Measurements from ENCODE around the gene TPX2.
A peak's percentile ranks its signal among the peaks of the same experiment; 100 is the strongest.
"Not testable (repeated sequence)": the region's sequence is repeated elsewhere in the genome, so short reads cannot be mapped to it uniquely, and the experiment has no call there.

TPX2 gene

DNA sequence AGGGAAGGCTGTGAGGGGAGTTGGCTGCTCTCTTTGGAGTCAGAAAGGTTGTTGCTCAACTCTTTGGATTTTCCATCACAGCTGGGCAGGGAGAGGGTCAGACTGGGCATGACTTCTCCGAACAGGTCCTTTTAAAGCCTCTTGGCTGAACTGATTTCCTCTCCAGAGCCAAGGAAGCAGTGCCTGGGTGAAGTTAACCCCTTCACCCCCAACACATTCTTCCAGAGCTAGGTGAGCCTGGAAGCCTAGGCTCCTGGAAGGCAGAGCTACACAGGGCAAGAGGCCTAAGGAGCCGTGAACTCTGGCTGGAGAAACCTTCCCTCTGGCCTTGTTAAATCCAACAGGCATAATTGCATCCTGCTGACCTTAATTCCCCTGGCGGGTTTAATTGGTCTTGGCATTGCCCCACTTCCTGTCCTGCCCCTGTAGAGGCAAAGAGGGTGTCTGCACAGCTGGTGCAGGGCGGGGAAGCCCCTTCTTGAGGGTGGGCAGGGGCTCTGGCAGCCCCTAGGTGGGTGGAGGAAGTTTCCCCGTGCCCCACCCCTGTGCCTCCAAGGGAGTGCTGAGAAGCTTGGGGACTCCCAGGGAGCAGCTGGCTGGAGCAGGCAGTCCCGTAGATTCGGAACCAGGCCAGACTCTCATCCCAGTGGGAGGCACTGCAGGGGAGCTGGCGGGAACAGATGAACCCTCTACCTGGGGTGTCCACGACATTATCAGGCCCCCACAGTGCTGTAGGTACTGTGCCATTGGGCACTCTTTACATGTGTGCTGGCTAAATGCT lies 76.5 kb downstream of the TPX2 start:
- DNase-seq (ENCODE audit: low read depth): no peak

GRCh38 chr20:31816221-31816620 lies 77.1 kb downstream of the TPX2 start:
- DNase-seq (ENCODE audit: low read depth): no peak

DNA sequence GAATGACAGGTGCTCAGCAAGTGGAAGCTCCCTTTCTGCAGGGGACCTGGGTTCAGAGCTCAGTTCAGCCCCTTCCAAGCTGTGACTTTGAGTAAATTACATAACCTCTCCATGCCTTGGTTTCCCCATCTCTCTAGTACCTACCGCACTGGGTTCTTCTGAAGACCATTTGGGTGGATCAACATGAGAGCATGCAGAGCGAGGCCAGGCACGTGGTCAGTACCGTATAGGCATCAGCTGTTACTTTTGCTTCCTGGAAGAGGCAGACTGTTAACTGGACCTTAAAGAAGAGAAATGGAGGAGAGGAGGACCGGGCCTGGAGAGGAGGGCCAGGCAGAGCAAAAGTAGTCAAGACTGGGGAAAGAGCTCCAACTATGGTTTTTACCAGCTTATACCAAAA lies 78.4 kb downstream of the TPX2 start:
- DNase-seq (ENCODE audit: low read depth): no peak

- DNase-seq (ENCODE audit: low read depth): no peak
These were observed 79.4 kb downstream of the TPX2 start for GRCh38 chr20:31818376-31818908.

DNA sequence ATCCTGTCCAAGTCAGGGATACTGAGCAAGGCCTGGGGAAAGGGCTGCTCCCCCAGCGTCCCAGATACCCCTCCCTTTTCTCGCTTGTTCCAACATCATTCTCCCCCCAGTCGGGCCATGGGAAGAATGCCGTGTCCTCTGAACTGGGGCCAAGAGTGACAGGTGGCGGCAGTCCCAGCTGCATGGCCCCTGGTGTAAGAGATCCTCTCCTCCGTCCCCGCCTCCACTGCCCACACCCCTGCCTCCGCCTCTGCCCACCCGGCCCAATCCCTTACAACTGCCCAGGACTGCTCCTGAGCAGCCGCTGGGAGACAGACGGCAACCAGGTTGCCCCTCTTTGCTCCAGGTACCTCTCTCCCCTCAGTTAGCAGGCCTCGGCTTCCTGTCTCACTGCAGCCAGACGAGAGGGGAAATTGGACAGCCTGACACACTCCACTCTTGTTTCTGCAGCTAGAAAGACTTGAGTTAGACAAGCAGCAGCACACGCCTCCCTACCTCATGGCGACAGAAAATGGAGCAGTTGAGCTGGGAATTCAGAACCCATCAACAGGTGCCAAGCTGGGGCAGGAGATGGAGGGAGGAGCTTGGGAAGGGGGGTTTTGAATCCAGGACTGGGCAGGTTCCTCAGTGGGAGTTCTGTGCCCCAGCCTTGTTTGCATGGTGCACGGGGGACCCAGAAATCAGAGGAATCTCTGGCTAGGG lies 80.1 kb downstream of the TPX2 start, which contains the start of gene MYLK2:
TSS of gene MYLK2 (plus strand) at position 274 of the 702 bp plus-strand sequence. CDS start at position 499, 225 bp downstream.
- DNase-seq (ENCODE audit: low read depth): no peak

- DNase-seq (ENCODE audit: low read depth): no peak
These were observed 81.1 kb downstream of the TPX2 start for GRCh38 chr20:31820228-31820627.

DNA sequence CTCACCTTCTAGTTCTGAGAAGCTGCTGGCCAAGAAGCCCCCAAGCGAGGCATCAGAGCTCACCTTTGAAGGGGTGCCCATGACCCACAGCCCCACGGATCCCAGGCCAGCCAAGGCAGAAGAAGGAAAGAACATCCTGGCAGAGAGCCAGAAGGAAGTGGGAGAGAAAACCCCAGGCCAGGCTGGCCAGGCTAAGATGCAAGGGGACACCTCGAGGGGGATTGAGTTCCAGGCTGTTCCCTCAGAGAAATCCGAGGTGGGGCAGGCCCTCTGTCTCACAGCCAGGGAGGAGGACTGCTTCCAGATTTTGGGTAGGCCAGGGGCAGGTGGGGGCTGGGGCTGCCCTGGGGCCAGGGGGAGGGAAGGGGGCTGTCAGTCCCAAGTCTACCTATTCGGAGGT lies 82.3 kb downstream of the TPX2 start:
- DNase-seq (ENCODE audit: low read depth): no peak

DNA sequence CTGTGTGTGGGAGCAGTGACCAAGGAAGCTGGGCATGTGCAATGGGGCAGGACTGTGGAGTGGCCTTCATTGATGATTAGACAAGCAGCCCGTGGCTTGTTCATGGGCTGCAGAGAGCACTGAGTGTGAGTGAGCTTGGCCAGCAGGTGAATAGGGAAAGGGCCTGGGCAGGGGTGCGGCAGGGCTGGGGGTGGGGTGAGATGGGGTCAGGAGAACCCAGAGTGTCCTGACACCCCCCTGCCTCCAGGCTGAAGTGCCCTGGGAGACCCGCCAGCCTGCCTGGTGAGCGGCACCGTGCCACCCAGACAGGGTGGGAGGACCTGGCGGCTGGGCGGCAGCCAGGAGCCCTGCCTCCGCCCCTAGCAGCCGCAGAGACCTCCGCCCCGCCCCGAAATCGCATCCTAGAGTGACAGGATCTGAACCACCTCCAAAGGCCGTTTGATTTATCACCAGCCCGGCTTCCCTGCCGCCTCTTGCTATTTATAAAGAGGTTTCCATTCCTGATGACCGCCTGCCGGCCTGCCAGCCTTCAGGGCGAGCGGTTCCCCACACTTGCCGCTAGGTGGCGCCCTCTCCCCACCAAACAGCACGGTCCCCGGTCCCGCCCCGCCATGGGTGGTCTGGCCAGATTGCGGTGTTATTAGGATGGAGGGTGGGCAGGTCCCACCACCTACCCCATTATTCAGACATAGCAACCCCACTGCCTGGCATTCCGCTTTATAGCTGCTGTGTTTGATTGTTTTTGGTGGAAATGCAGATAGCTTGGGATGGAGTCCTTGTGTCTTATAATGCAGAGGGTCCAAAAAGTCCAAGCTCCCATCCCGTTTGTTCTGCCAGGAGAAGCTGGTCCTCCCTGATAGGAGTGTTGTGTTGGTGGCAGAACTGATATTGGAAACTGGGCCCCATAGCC lies 83.6 kb downstream of the TPX2 start:
- peak; percentile 70 for DNase-seq (ENCODE audit: low read depth)

DNA sequence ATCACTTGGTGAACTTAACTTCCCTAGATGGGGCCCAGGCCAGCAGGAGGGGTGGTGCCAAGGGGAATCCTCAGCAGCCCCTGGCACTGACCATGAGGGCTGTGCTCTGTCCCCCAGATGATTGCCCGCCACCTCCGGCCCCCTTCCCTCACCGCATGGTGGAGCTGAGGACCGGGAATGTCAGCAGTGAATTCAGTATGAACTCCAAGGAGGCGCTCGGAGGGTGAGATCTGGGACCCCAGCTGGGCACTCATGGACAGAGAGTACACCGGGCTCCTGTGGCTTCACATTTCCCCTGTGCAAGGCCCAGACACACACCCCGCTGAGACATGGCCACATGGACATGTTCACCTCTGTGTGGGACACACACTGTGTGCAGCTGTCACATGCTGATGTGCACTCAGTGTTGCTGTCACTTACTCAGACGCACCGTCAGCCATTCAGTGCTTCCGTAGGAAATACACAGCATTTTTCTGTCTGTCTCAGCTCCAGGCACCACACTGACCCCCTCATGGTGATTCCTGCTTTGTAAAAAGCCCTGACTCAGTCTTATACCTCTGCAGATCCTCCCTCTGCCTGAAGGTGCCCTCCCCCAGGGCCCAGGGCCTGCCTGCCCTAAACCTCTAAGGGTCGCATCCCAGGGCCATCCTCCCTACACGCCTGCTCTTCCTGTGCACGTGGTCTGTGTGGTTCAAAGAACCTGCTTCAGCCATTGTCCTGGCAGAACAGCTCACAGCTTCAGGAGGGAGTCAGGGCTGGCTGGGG lies 84.5 kb downstream of the TPX2 start:
- no peak for DNase-seq (ENCODE audit: low read depth)

DNA sequence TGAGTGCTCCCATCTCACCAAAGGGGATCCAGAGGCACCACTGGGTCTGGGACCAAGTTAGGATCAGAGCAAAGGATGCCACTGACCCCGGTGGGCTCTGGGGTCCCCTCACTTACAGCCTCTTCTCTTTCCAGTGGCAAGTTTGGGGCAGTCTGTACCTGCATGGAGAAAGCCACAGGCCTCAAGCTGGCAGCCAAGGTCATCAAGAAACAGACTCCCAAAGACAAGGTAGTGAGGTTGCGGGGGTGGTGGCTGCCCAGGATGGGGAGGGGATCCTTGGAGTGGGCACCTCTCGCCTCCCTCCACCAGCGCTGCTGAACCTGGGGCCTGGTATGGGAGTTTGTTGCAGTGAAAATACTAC lies 85.0 kb downstream of the TPX2 start:
- no peak for DNase-seq (ENCODE audit: low read depth)

DNA sequence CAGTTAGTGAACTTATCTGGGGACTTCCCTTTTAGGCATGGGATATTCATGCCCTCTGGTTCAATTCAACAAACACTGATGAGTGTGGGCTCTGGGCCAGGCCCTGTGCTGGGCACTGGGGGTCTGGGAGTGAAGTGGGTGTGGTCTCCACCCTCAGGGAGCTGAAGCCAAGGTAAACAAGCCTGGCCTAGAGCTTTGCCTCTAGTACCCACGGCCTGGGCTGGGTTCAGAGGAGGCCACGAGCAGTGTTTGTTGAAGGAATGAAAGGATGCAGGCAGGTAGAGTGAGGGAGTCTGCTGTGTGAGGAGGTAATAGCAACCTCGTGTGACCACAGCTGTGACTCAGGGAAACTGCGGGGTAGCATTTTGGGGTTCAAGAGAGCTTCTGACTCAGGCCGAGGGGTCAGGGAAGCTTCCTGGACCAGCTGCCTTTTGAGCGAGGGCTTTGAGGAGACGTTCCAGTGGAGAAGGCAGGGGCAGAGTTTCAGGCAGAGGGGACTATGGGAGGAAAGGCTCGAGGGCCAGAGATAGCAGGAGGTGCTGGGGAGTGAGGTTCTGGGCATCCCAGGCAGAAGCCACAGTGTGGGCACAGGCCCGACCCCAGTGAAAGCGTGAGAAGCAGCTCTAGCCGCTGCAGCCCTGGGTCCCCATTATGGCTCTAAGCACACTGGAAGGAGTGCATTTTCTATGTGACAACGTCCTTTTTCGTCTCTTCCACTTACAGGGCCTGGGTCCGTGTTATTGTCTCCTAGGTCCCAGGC lies 85.6 kb downstream of the TPX2 start:
- DNase-seq (ENCODE audit: low read depth): no peak

DNA sequence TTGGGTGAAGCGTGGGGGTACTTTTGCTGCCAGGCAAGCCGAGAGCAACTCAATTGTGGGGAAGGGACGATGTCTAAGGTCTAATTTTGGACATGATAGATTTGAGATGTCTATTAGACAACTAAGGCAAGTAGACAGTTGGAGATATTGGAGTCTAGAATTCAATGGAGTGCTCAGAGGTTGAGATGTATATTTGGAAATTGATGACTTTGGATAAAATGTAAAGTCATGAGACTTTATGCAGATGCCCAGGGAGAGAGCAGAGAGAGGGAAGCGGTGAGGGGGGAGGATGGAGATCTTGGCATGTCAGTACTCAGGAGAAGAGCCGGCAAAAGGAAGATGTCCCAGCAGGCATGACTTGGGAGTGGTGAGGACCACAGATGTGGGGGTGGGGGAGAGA lies 87.0 kb downstream of the TPX2 start:
- no peak for DNase-seq (ENCODE audit: low read depth)

GRCh38 chr20:31827059-31827458 lies 88.0 kb downstream of the TPX2 start:
- DNase-seq (ENCODE audit: low read depth): no peak

DNA sequence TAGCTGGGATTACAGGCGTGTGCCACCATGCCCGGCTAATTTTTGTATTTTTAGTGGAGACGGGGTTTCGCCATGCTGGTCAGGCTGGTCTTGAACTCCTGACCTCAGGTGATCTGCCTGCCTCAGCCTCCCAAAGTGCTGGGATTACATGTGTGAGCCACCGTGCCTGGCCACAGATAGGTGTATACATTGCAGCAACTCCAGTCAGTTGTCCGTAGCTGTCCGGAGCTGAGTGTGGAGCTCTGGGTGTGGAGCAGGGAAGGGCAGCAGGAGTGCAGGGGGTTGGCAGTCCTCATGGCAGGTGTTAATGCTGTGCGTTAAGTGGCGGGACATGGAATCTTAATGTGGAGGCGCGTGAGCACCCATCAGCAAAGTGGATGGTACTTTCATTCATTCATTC lies 88.9 kb downstream of the TPX2 start:
- not testable (repeated sequence) for DNase-seq (ENCODE audit: low read depth)

- DNase-seq (ENCODE audit: low read depth): no peak
These were observed 90.6 kb downstream of the TPX2 start for GRCh38 chr20:31829731-31830130.

DNA sequence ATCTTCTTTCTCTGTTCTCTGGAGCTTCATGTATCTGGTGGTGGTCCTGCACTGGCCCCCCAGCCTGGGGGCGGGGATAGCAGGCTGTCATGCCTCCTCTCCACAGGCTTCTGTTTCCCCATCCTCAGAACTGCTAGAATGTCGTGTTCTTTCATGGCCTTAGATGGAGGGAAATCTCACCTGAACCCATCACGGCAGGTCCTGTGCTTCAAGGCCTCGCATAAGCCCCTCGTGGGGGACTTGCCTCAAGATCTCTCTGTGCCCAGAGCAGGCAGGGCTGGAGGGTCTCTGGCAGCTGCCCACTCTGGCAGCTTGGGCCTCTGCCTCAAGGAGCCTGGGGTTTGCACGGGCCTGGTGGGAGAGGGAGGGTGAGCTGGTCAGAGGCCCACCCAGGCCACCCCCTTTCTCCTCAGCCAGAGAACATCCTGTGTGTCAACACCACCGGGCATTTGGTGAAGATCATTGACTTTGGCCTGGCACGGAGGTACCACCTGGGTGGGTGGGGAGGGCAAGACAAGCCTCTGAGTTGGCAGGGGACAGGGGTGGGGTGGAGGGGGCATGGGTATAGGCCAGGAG lies 91.4 kb downstream of the TPX2 start:
- DNase-seq (ENCODE audit: low read depth): no peak

- no peak for DNase-seq (ENCODE audit: low read depth)
These were observed 92.1 kb downstream of the TPX2 start for GRCh38 chr20:31831211-31831610.

DNA sequence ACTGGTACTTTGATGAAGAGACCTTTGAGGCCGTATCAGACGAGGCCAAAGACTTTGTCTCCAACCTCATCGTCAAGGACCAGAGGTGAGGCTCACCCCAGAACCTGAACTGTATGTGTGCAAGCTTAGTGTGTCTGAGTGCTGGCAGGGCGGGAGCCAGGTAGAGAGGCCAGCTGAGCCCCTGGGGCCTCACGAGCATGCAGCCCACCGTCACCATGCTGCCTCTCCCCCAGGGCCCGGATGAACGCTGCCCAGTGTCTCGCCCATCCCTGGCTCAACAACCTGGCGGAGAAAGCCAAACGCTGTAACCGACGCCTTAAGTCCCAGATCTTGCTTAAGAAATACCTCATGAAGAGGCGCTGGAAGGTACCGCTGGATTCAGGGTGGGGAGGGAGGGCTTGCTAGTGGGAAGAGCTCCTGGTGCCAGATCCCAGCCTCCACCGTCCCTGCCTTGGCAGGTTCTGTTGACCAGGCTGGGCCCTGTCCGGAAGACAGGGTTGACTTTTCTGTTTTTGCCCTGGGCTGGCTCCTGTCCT lies 92.7 kb downstream of the TPX2 start:
- DNase-seq (ENCODE audit: low read depth): no peak

DNA sequence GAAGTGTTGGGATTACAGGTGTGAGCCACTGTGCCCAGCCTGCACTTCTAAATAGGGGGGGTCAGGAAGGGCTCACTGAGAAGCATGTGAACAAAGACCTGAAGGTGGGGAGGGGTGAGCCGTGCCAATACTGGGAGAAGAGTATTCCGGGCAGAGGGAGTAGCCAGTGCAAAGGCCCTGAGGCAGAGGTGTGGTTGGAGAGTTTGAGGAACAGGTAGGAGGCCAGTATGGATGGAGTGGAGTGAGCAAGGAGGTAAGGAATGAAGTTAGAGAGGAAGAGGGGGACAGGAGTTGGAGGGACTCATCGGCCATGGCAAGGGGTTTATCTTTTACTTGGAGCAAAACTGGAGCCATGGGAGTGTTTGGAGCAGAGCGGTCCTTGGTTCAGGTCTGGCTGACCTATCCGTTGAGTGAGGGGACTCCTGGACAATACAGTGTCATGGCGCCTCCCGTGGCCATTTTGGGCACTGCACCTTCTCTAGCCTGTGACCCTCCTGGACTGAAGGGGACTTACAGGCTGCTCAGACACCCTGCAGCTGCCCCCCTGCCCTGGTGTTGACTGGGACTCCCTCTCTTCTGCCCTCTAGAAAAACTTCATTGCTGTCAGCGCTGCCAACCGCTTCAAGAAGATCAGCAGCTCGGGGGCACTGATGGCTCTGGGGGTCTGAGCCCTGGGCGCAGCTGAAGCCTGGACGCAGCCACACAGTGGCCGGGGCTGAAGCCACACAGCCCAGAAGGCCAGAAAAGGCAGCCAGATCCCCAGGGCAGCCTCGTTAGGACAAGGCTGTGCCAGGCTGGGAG lies 94.2 kb downstream of the TPX2 start:
- DNase-seq (ENCODE audit: low read depth): peak; percentile 56
